ENCODE measurements around the gene TNFRSF21. TPM values are rescaled to one million over a fixed set of nuclear protein-coding genes. Genes with fewer than 3 reads are reported as not detected.
"Not testable (repeated sequence)": the region's sequence is repeated elsewhere in the genome, so short reads cannot be mapped to it uniquely, and the experiment has no call there.

Gene TNFRSF21
- total RNA-seq, 1 donor = 5.2 TPM

DNA sequence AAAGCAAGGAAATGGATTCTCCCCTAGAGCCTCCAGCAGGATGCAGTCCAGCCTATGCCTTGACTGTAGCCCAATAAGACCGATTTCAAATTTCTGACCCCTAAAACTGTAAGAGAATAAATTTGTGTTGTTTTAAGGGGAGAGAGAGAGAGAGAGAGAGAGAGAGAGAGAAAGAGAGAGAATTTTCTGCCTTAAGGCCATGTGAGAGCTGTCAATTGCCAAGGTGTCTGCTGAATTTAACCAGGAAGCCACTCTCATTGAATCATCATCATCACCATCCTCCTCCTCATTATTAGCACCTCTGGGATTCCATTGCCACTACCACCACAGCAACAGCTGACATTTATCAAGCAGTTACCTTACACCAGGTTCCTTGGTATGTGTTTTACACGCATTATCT is 27.8 kb upstream of the TNFRSF21 start:
- H3K4me1 ChIP-seq (ENCODE audit: insufficient read depth, low read length) = peaks cover 14% of the 10 kb centered on the region
- H3K27me3 ChIP-seq (ENCODE audit: insufficient read depth, low read length) = no peaks in the 10 kb centered on the region
- H3K9me3 ChIP-seq (ENCODE audit: low read depth, low read length) = no peaks in the 10 kb centered on the region
- no peak overlapping the region for H3K4me3 ChIP-seq (ENCODE audit: low read length)

DNA sequence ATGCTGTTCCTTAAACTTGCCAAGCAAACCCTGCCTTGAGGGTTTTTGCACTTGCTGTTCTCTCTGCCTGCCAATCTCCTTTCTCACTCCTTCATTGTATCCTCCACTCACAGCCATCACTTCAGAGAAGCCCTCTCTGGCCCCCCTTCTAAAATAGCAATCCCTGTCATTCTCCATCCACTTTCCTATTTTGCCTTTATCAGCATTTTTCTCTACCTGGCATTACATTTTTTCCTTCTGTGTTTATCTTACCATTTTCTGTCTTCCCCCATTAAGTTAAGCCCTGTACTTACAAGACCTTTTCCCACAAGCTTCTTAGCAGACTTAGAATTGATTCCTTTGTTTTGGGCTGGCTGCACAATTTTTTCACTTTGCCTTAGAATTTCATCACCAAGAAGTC is 26.6 kb upstream of the TNFRSF21 start:
- Histone ChIP-seq H3K9me3 (ENCODE audit: low read depth, low read length) (no peaks in the 10 kb centered on the region), H3K27me3 (ENCODE audit: insufficient read depth, low read length) (no peaks in the 10 kb centered on the region), H3K4me1 (ENCODE audit: insufficient read depth, low read length) (peaks cover 14% of the 10 kb centered on the region), H3K4me3 (ENCODE audit: low read length) (no peak overlapping the region)

DNA sequence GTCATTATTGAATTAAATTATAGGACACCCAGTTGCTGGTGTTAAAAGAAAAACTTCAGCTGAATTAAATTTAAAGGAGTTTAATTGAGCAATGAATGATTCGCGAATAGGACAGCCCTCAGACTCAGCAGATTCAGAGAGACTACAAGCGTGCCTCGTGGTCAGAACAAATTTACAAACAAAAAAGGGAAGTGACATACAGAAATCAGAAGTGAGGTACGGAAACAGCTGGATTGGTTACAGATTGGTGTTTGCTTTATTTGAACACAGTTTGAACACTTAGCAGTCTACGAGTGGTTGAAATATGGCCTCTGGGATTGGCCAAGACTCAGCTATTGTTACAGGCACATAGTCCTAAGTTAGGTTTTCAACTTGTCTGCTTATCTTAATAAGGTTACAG is 25.8 kb upstream of the TNFRSF21 start:
- no peaks in the 10 kb centered on the region for H3K9me3 ChIP-seq (ENCODE audit: low read depth, low read length)
- no peak overlapping the region for H3K4me3 ChIP-seq (ENCODE audit: low read length)
- no peaks in the 10 kb centered on the region for H3K27me3 ChIP-seq (ENCODE audit: insufficient read depth, low read length)
- peaks cover 14% of the 10 kb centered on the region for H3K4me1 ChIP-seq (ENCODE audit: insufficient read depth, low read length)

DNA sequence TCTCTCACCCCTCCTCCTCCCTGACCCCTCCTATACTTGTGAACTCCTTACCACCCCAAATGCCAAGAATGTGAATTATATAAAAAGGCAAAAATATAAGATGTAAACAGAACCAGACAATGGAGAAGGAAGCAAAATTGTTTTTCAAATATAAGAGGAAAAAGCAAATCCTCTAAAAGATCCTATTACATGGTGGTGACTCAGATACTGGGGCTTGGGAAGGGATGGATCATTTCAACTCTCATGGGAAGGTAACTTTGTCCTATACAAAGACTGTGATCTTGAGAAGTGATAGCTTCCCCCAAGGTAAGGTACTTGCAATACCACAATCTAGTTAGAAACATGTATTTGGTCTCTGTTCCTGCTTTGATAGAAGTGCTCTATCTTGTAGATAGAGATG is 24.6 kb upstream of the TNFRSF21 start:
- no peaks in the 10 kb centered on the region for H3K27me3 ChIP-seq (ENCODE audit: insufficient read depth, low read length)
- H3K9me3 ChIP-seq (ENCODE audit: low read depth, low read length) = no peaks in the 10 kb centered on the region
- H3K4me3 ChIP-seq (ENCODE audit: low read length) = no peak overlapping the region
- H3K4me1 ChIP-seq (ENCODE audit: insufficient read depth, low read length) = peaks cover 14% of the 10 kb centered on the region

DNA sequence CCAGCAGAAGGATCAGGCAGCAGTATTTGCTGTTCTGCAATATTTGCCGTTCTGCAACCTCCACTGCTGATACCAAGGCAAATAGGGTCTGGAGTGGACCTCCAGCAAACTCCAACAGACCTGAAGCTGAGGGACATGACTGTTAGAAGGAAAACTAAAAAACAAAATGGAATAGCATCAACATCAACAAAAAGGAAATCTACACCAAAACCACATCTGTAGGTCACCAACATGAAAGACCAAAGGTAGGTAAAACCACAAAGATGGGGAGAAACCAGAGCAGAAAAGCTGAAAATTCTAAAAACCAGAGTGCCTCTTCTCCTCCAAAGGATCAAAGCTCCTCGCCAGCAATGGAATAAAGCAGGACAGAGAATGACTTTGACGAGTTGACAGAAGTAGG is 18.9 kb upstream of the TNFRSF21 start:
- H3K4me3 ChIP-seq (ENCODE audit: low read length); H3K4me1 ChIP-seq (ENCODE audit: insufficient read depth, low read length); H3K27me3 ChIP-seq (ENCODE audit: insufficient read depth, low read length); H3K9me3 ChIP-seq (ENCODE audit: low read depth, low read length): not testable (repeated sequence)

DNA sequence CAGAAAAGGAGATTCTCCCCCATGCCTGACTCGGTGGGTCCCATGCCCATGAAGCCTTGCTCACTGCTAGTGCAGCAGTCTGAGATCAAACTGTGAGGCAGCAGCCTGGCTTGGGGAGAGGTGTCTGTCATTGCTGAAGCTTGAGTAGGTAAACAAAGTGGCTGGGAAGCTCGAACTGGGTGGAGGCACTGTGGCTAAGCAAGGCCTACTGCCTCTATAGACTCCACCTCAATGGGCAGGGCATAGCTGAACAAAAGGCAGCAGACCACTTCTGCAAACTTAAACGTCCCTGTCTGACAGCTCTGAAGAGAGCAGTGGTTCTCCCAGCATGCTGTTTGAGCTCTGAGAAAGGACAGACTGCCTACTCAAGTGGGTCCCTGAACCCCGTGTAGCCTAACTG is 18.4 kb upstream of the TNFRSF21 start:
- H3K27me3 ChIP-seq (ENCODE audit: insufficient read depth, low read length); H3K4me3 ChIP-seq (ENCODE audit: low read length); H3K4me1 ChIP-seq (ENCODE audit: insufficient read depth, low read length); H3K9me3 ChIP-seq (ENCODE audit: low read depth, low read length): not testable (repeated sequence)

DNA sequence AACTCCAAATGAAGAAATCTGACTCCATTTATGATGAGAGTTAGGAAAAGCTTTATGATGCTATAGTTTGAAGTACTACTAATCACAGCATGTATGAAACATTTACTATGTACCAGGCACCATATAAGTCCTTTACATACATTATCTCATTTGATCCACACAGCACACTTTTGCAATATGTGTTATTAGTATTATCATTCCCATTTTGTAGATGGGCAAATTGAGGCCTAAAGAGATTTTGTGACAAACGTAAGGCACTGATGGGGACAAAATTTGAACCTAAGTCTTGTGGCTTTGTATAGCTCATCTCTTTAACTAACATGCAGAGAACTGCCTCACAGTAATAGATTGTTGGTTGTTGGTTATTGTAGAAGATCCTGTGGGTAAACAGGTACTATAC is 14.2 kb upstream of the TNFRSF21 start:
- no peaks in the 10 kb centered on the region for H3K4me1 ChIP-seq (ENCODE audit: insufficient read depth, low read length)
- peaks cover 4% of the 10 kb centered on the region for H3K27me3 ChIP-seq (ENCODE audit: insufficient read depth, low read length)
- no peaks in the 10 kb centered on the region for H3K9me3 ChIP-seq (ENCODE audit: low read depth, low read length)
- H3K4me3 ChIP-seq (ENCODE audit: low read length) = no peak overlapping the region

DNA sequence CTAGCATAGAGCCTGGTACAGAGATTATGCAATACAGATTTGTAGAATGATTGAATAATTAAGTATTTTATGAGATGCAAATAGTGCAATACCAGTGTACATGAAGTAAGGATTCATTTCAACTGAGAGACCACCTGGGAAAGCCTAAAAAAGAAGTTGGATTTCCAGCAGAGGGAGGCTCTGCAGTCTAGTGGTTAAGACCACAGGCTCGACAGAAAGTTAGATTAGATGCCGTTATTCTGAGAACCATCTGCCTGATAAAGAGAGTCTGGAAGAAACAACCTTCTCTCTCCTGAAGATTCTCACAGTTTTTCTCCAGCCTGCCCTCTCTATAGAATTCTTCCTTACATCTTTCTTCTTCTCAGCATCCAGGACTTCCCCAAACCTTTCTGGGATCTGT is 13.6 kb upstream of the TNFRSF21 start:
- H3K9me3 ChIP-seq (ENCODE audit: low read depth, low read length) = no peaks in the 10 kb centered on the region
- no peaks in the 10 kb centered on the region for H3K4me1 ChIP-seq (ENCODE audit: insufficient read depth, low read length)
- H3K4me3 ChIP-seq (ENCODE audit: low read length) = no peak overlapping the region
- H3K27me3 ChIP-seq (ENCODE audit: insufficient read depth, low read length) = peaks cover 4% of the 10 kb centered on the region

DNA sequence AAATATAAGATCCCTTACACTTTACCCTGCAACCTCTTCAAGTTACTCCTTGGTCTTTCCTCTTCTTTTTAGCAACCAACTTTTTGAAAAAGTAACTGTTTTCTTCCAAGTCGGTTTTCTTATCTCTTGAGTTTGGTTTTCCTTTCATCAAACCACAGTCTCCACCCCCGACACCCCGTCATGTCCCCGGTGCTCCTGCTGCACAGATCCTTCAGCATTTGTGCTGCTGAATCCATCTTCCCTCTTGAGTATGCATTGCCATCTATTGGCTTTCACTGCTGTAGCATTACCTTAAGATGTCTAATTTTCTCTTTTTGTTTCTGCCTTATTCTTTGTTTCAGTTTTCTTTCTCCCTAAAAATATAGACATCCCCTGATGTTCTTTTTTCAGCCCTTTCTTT is 11.9 kb upstream of the TNFRSF21 start:
- Histone ChIP-seq H3K4me1 (ENCODE audit: insufficient read depth, low read length) (no peaks in the 10 kb centered on the region), H3K9me3 (ENCODE audit: low read depth, low read length) (no peaks in the 10 kb centered on the region), H3K4me3 (ENCODE audit: low read length) (no peak overlapping the region), H3K27me3 (ENCODE audit: insufficient read depth, low read length) (peaks cover 4% of the 10 kb centered on the region)

DNA sequence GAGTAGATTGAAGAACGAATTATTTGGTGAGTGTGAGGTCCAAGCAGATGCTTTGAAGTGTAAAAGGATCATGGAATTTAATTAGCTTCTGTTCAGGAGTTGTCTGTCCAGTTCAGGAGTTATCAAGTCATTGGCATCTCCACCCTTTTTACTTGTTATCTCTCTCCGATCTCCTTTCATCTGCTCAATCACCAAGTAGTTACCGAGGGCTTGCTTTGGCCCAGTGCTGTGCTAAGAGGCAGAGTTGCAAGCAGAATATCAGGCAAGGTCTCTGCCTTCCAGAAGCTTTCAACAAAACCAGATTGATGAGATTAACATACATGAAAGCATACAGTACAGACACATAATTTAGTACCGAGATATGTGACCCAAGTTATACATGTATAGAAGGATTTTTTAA is 10.2 kb upstream of the TNFRSF21 start:
- Histone ChIP-seq H3K27me3 (ENCODE audit: insufficient read depth, low read length) (peaks cover 4% of the 10 kb centered on the region), H3K9me3 (ENCODE audit: low read depth, low read length) (no peaks in the 10 kb centered on the region)

DNA sequence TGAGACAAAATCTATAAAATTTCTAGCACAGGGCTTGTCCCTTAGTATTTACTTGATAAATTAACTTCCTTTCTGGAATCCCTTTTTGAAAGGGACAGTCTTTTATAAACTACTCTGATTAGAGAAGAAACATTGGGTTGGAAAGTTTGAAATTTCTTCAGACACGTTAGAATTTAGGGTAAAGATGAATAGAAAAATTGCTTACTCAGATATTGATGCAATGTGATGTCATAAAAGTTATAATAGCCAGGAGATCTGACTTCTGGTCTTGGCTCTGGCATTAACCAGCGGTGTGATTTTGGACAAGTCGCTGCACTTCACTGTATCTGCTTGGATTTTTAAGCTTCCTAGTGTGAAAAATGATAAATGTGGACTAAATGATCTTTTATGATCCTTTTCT is 9.7 kb upstream of the TNFRSF21 start:
- Histone ChIP-seq H3K4me3 (ENCODE audit: low read length) (no peak overlapping the region), H3K9me3 (ENCODE audit: low read depth, low read length) (no peaks in the 10 kb centered on the region), H3K27me3 (ENCODE audit: insufficient read depth, low read length) (peaks cover 4% of the 10 kb centered on the region), H3K4me1 (ENCODE audit: insufficient read depth, low read length) (no peaks in the 10 kb centered on the region)

More for the DNA sequence above, 10.2 kb upstream of the TNFRSF21 start:
- Histone ChIP-seq H3K4me1 (ENCODE audit: insufficient read depth, low read length) (no peaks in the 10 kb centered on the region), H3K4me3 (ENCODE audit: low read length) (no peak overlapping the region)

DNA sequence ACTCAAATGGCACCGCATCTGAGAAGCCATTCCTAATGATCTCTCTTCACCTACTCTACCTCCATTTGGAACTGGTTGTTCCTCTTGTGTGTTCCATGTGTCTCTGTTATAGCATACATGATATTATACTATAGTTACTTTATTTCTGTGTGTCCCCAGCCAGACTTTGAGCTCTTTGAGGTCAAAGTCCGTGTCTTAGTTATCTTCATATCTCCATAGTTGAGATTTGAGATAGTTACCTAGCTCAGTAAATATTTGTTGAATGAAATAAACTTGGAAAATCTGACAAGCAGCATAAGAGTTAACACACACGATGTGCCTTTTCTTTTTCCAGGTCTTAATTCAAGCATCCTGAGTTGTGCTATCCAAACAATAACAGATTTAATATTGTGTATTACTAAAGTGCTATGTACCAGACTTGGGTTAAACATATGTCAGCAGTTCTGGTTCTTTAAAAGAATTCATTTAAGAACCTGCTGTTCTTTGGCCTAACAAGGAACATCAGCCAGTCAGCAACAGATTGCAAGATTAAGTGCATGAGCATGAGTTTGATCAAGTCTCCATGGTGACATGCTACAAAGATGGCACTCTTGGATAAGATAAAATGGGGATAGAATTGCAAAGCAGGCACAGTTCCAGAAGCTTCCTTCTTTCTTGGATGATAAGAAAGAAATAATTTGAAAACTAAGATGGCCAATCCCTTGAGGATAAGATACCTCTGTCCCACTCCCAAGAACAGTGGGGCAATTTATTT is 8.7 kb upstream of the TNFRSF21 start:
- Histone ChIP-seq H3K4me1 (ENCODE audit: insufficient read depth, low read length) (no peaks in the 10 kb centered on the region), H3K27me3 (ENCODE audit: insufficient read depth, low read length) (peaks cover 4% of the 10 kb centered on the region), H3K9me3 (ENCODE audit: low read depth, low read length) (no peaks in the 10 kb centered on the region), H3K4me3 (ENCODE audit: low read length) (no peak overlapping the region)

DNA sequence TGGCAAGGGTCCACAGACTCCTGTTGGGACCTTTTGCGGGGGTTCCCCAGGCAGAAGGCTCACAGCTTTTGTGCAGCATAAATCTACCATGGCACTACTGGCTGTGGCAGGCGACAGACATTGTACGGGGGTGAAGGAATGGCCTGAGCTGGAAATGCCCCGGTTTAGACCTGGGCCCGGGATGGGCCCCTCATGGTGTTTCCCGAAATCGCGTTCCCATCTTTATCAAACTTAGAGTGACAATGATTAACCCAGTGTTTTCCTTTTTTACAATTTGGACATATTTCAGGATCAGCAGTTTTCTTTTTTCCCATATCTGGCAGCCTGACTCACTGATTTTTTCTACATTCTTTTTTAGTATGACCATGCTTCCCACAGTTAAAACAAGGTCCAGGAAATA is 5.5 kb upstream of the TNFRSF21 start:
- not testable (repeated sequence) for H3K27me3 ChIP-seq (ENCODE audit: insufficient read depth, low read length); H3K4me1 ChIP-seq (ENCODE audit: insufficient read depth, low read length); H3K9me3 ChIP-seq (ENCODE audit: low read depth, low read length); H3K4me3 ChIP-seq (ENCODE audit: low read length)

DNA sequence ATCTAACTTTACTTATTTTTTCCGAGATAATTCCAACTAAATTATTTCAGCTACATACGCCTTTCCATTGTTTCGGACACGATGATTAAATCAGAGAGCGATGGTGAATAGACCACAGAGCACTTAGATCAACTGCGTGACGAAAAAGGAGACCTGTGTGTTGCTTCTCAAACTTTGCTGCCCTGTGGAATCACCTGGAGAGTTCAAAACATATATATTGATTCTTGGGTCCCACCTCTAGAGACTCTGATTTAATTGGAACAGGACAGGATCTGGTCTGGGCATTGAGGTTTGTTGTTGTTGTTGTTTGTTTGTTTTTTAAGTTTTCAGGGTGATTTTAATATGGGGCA is 401 bp upstream of the TNFRSF21 start:
- Histone ChIP-seq H3K4me1 (ENCODE audit: insufficient read depth, low read length) (peaks cover 20% of the 10 kb centered on the region), H3K4me3 (ENCODE audit: low read length) (no peak overlapping the region), H3K9me3 (ENCODE audit: low read depth, low read length) (no peaks in the 10 kb centered on the region), H3K27me3 (ENCODE audit: insufficient read depth, low read length) (peaks cover 37% of the 10 kb centered on the region)

DNA sequence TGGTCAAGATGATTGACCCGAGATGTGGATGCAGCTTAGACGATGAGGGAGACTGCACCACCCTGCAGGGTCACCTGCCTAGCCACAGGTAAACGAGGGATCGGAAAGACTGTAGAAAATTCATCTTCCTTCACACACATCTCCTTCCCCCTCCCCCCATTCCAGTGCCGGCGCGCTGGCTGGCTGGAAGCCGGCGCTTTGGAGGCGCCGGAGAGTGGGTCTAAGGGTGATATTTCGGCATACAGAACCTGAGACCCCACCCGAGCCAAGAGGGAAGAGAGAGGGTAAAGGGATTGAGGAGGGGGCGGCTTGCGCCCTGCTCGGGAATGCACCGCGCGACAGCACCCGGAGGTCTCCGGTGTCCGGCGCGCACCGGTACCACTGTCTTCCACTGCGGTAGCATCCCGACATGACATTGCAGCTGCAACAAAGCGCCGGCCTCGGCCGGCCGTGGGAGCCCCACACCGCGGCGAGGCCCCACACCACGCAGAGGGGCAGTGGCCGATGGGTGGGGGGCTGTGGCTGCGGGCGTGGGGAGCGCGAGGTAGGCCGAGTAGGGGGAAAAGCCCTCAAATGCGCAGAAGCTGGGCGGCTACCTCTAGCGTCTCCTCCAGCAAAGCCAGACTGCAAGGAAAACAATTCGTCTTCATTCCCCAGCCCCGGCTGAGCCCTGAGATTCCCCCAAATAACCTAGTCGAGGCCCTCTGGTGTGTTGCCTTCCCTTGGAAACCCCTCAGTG is 984 bp downstream of the TNFRSF21 start:
- Histone ChIP-seq H3K9me3 (ENCODE audit: low read depth, low read length) (no peaks in the 10 kb centered on the region), H3K4me3 (ENCODE audit: low read length) (peak overlapping the region; percentile 41), H3K4me1 (ENCODE audit: insufficient read depth, low read length) (peaks cover 20% of the 10 kb centered on the region), H3K27me3 (ENCODE audit: insufficient read depth, low read length) (peaks cover 37% of the 10 kb centered on the region)

DNA sequence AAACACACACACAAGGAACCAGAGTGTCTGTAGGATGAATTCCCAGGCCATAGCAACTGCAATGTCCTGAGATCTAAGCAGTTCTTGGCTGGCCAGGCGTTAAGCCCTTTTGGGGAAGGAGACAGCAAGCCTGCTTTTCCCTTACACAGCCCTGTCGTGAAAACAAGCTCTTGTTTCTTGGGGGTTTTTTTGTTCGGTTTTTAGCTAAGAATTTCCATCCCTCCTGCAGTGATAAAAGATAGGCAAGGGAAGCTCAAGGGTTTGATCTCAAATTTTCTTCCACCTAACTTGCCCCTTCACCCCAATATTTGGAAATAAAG is 1.5 kb downstream of the TNFRSF21 start:
- peaks cover 37% of the 10 kb centered on the region for H3K27me3 ChIP-seq (ENCODE audit: insufficient read depth, low read length)
- no peak overlapping the region for H3K4me3 ChIP-seq (ENCODE audit: low read length)
- peaks cover 20% of the 10 kb centered on the region for H3K4me1 ChIP-seq (ENCODE audit: insufficient read depth, low read length)
- H3K9me3 ChIP-seq (ENCODE audit: low read depth, low read length) = no peaks in the 10 kb centered on the region

Data from mononuclear cell (primary cell).